ENCODE measurements around the gene MYO19.
"Not testable (repeated sequence)": the region's sequence is repeated elsewhere in the genome, so short reads cannot be mapped to it uniquely, and the experiment has no call there.

Gene MYO19

DNA sequence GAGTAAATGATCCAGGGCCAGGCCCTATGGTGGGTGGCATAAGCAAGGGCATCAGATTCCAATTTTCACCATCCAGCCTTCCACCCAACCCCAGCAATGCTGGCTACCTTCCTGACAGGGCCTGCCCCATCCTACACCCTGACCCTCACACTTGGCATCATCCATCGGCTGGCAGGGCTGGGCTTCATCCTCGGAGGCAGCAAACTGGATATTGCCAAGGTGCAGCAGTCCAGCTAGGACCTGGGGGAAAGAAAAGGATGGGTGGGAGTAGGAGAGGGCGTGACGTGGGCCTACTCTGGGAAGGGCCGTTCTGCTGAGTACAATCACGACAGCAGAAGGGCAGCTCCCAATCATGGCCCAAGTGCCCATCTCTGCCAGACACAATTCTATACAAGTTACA lies 23.5 kb downstream of the MYO19 start:
- Histone ChIP-seq H3K27me3 (ENCODE audit: control insufficient read depth in 1 of 2, insufficient read depth in 2 of 2, low read length in 2 of 2) (no peaks in the 10 kb centered on the region), H3K36me3 (ENCODE audit: control insufficient read depth in 1 of 2, insufficient read depth in 2 of 2, low read length in 2 of 2) (peaks cover 12 to 84% of the 10 kb centered on the region in 2 donors), H3K9me3 (ENCODE audit: control insufficient read depth in 1 of 2, low read length in 2 of 2) (no peaks in the 10 kb centered on the region)

DNA sequence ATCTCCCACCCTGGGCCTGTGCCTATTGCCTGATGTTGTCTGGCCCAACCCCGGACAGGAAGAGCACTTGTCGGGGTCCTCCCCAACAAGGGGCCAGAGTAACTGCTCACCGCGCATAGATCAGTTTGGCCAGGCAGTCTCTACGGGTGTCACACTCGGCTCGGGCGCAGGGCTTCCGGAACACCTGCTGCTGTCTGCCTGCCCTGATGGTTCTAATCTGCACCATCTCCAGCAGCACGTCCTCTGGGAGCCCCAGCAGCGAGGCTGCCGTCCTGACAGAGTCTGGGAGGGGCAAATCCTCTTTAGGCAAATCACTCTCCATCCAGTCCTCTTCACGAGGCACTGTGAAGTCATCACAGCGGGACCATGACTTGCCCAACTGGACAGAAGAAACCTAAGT lies 24.0 kb downstream of the MYO19 start:
- Histone ChIP-seq H3K36me3 (ENCODE audit: control insufficient read depth in 1 of 2, insufficient read depth in 2 of 2, low read length in 2 of 2) (peaks cover 16 to 86% of the 10 kb centered on the region in 2 donors), H3K4me3 (ENCODE audit: low read depth in 1 of 2, low read length in 2 of 2) (no peak overlapping the region), H3K27ac (ENCODE audit: low read depth, low read length) (no peak overlapping the region)

More for the DNA sequence above, 23.5 kb downstream of the MYO19 start:
- Histone ChIP-seq H3K4me1 (ENCODE audit: control insufficient read depth in 1 of 2, insufficient read depth in 2 of 2, low read length in 2 of 2) (no peaks in the 10 kb centered on the region), H3K4me3 (ENCODE audit: low read depth in 1 of 2, low read length in 2 of 2) (no peak overlapping the region), H3K27ac (ENCODE audit: low read depth, low read length) (no peak overlapping the region), H3K9ac (ENCODE audit: low read depth in 1 of 2, low read length in 2 of 2) (no peak overlapping the region)

GRCh38 chr17:36509272-36509985 lies 25.2 kb downstream of the MYO19 start:
- Histone ChIP-seq H3K27me3 (ENCODE audit: control insufficient read depth in 1 of 2, insufficient read depth in 2 of 2, low read length in 2 of 2) (no peaks in the 10 kb centered on the region), H3K27ac (ENCODE audit: low read depth, low read length) (no peak overlapping the region), H3K9me3 (ENCODE audit: control insufficient read depth in 1 of 2, low read length in 2 of 2) (no peaks in the 10 kb centered on the region), H3K4me1 (ENCODE audit: control insufficient read depth in 1 of 2, insufficient read depth in 2 of 2, low read length in 2 of 2) (no peaks in the 10 kb centered on the region), H3K9ac (ENCODE audit: low read depth in 1 of 2, low read length in 2 of 2) (no peak overlapping the region), H3K36me3 (ENCODE audit: control insufficient read depth in 1 of 2, insufficient read depth in 2 of 2, low read length in 2 of 2) (peaks cover 21 to 85% of the 10 kb centered on the region in 2 donors), H3K4me3 (ENCODE audit: low read depth in 1 of 2, low read length in 2 of 2) (no peak overlapping the region)

More for the DNA sequence above, 24.0 kb downstream of the MYO19 start:
- Histone ChIP-seq H3K4me1 (ENCODE audit: control insufficient read depth in 1 of 2, insufficient read depth in 2 of 2, low read length in 2 of 2) (no peaks in the 10 kb centered on the region), H3K9ac (ENCODE audit: low read depth in 1 of 2, low read length in 2 of 2) (no peak overlapping the region), H3K27me3 (ENCODE audit: control insufficient read depth in 1 of 2, insufficient read depth in 2 of 2, low read length in 2 of 2) (no peaks in the 10 kb centered on the region), H3K9me3 (ENCODE audit: control insufficient read depth in 1 of 2, low read length in 2 of 2) (no peaks in the 10 kb centered on the region)

GRCh38 chr17:36508439-36508838 lies 26.2 kb downstream of the MYO19 start:
- H3K9me3 ChIP-seq (ENCODE audit: control insufficient read depth in 1 of 2, low read length in 2 of 2); H3K4me3 ChIP-seq (ENCODE audit: low read depth in 1 of 2, low read length in 2 of 2); H3K27ac ChIP-seq (ENCODE audit: low read depth, low read length); H3K4me1 ChIP-seq (ENCODE audit: control insufficient read depth in 1 of 2, insufficient read depth in 2 of 2, low read length in 2 of 2); H3K9ac ChIP-seq (ENCODE audit: low read depth in 1 of 2, low read length in 2 of 2); H3K27me3 ChIP-seq (ENCODE audit: control insufficient read depth in 1 of 2, insufficient read depth in 2 of 2, low read length in 2 of 2): not testable (repeated sequence)
- H3K36me3 ChIP-seq (ENCODE audit: control insufficient read depth in 1 of 2, insufficient read depth in 2 of 2, low read length in 2 of 2) = peaks cover 21 to 89% of the 10 kb centered on the region in 2 donors

DNA sequence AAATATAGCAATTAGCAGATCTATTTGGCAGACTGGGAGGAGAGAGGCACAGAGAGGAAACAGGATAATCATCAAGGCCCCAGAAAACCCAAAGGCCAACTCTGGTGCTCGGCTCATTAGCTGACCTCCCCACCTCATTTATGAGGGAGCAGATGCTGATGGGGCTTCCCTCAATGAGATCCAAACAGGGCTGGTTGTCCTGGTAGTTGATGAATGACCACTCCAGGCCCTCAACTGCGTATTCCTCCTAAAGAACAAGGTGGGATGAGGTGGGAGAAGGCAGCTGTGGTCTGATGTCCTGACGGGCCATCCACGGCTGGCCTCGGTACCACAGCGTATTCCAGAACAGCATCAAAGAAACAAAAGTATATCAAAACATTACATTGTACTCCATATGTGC lies 27.4 kb downstream of the MYO19 start:
- no peaks in the 10 kb centered on the region for H3K4me1 ChIP-seq (ENCODE audit: control insufficient read depth in 1 of 2, insufficient read depth in 2 of 2, low read length in 2 of 2)
- H3K27me3 ChIP-seq (ENCODE audit: control insufficient read depth in 1 of 2, insufficient read depth in 2 of 2, low read length in 2 of 2) = no peaks in the 10 kb centered on the region
- H3K9me3 ChIP-seq (ENCODE audit: control insufficient read depth in 1 of 2, low read length in 2 of 2) = no peaks in the 10 kb centered on the region
- peaks cover 21 to 87% of the 10 kb centered on the region in 2 donors for H3K36me3 ChIP-seq (ENCODE audit: control insufficient read depth in 1 of 2, insufficient read depth in 2 of 2, low read length in 2 of 2)
- no peak overlapping the region for H3K4me3 ChIP-seq (ENCODE audit: low read depth in 1 of 2, low read length in 2 of 2)
- no peak overlapping the region for H3K27ac ChIP-seq (ENCODE audit: low read depth, low read length)
- no peak overlapping the region for H3K9ac ChIP-seq (ENCODE audit: low read depth in 1 of 2, low read length in 2 of 2)

DNA sequence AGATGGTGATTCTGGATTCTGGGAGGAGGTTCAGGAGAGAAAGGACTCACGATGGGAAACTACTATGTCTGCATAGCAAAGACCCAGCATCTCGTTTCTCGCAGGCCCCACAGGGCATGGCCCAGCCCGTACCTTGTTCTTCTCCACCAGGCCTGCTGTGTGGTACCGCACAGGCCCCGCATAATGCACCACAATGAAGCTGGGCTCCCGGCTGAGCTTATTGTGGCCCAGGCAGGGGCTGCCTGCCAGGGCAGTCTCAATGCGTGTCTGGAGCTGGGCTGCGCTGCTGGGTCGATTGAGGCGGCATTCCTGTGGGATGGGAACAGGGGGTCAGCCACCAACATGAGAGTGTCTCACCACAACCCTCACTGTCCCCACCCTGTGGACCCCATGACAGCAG lies 27.8 kb downstream of the MYO19 start:
- no peaks in the 10 kb centered on the region for H3K9me3 ChIP-seq (ENCODE audit: control insufficient read depth in 1 of 2, low read length in 2 of 2)
- H3K27ac ChIP-seq (ENCODE audit: low read depth, low read length) = no peak overlapping the region
- H3K4me1 ChIP-seq (ENCODE audit: control insufficient read depth in 1 of 2, insufficient read depth in 2 of 2, low read length in 2 of 2) = no peaks in the 10 kb centered on the region
- H3K4me3 ChIP-seq (ENCODE audit: low read depth in 1 of 2, low read length in 2 of 2) = no peak overlapping the region
- H3K9ac ChIP-seq (ENCODE audit: low read depth in 1 of 2, low read length in 2 of 2) = no peak overlapping the region
- H3K27me3 ChIP-seq (ENCODE audit: control insufficient read depth in 1 of 2, insufficient read depth in 2 of 2, low read length in 2 of 2) = no peaks in the 10 kb centered on the region
- H3K36me3 ChIP-seq (ENCODE audit: control insufficient read depth in 1 of 2, insufficient read depth in 2 of 2, low read length in 2 of 2) = peaks cover 21 to 89% of the 10 kb centered on the region in 2 donors

GRCh38 chr17:36506249-36506826 lies 28.3 kb downstream of the MYO19 start:
- H3K36me3 ChIP-seq (ENCODE audit: control insufficient read depth in 1 of 2, insufficient read depth in 2 of 2, low read length in 2 of 2) = peaks cover 22 to 87% of the 10 kb centered on the region in 2 donors
- H3K27ac ChIP-seq (ENCODE audit: low read depth, low read length) = no peak overlapping the region
- H3K4me3 ChIP-seq (ENCODE audit: low read depth in 1 of 2, low read length in 2 of 2) = no peak overlapping the region
- no peak overlapping the region for H3K9ac ChIP-seq (ENCODE audit: low read depth in 1 of 2, low read length in 2 of 2)
- no peaks in the 10 kb centered on the region for H3K27me3 ChIP-seq (ENCODE audit: control insufficient read depth in 1 of 2, insufficient read depth in 2 of 2, low read length in 2 of 2)
- H3K9me3 ChIP-seq (ENCODE audit: control insufficient read depth in 1 of 2, low read length in 2 of 2) = no peaks in the 10 kb centered on the region
- H3K4me1 ChIP-seq (ENCODE audit: control insufficient read depth in 1 of 2, insufficient read depth in 2 of 2, low read length in 2 of 2) = no peaks in the 10 kb centered on the region

DNA sequence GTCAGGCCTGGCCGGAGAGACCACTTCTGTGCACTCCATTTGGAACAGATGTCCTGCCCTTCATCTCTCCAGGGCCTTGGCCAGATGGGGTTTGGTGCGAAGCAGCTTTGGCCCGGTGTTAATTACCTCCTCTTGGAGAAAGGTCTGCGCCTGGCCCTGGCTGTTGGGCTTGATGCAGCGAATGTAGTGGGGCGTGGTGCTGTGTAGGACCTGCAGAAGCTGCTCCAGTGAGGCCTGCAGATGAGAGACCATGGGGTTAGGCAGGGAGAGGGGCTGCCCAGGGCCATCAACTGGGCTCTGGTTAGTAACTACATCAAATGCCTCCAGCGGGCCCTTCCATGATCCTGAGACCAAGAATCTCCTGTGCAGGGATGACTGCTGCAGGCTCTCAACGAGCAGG lies 29.5 kb downstream of the MYO19 start:
- no peaks in the 10 kb centered on the region for H3K9me3 ChIP-seq (ENCODE audit: control insufficient read depth in 1 of 2, low read length in 2 of 2)
- H3K27ac ChIP-seq (ENCODE audit: low read depth, low read length) = no peak overlapping the region
- H3K27me3 ChIP-seq (ENCODE audit: control insufficient read depth in 1 of 2, insufficient read depth in 2 of 2, low read length in 2 of 2) = no peaks in the 10 kb centered on the region
- peaks cover 19 to 84% of the 10 kb centered on the region in 2 donors for H3K36me3 ChIP-seq (ENCODE audit: control insufficient read depth in 1 of 2, insufficient read depth in 2 of 2, low read length in 2 of 2)
- H3K4me1 ChIP-seq (ENCODE audit: control insufficient read depth in 1 of 2, insufficient read depth in 2 of 2, low read length in 2 of 2) = no peaks in the 10 kb centered on the region
- no peak overlapping the region for H3K4me3 ChIP-seq (ENCODE audit: low read depth in 1 of 2, low read length in 2 of 2)
- no peak overlapping the region for H3K9ac ChIP-seq (ENCODE audit: low read depth in 1 of 2, low read length in 2 of 2)

DNA sequence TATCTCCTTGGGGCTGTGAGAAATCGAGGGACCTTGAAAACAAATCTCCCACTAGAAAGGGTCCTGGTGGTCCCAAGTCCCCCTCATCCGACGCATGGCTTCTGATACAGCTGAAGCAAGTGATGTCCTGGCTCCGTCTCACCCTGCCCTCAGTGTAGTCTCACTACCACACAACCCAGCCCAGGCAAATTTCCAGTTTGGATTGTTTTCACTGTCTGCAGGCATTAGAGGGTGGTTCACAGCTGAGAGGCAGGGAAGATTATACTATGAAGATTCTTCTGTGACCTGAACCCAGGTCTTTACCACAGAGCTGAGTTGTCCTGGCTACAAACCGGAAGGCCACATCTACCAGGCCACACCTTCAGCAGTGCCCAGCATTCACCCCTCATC lies 30.5 kb downstream of the MYO19 start:
- Histone ChIP-seq H3K9ac (ENCODE audit: low read depth in 1 of 2, low read length in 2 of 2) (no peak overlapping the region), H3K4me3 (ENCODE audit: low read depth in 1 of 2, low read length in 2 of 2) (no peak overlapping the region), H3K36me3 (ENCODE audit: control insufficient read depth in 1 of 2, insufficient read depth in 2 of 2, low read length in 2 of 2) (peaks cover 19 to 77% of the 10 kb centered on the region in 2 donors), H3K4me1 (ENCODE audit: control insufficient read depth in 1 of 2, insufficient read depth in 2 of 2, low read length in 2 of 2) (no peaks in the 10 kb centered on the region), H3K27ac (ENCODE audit: low read depth, low read length) (no peak overlapping the region), H3K9me3 (ENCODE audit: control insufficient read depth in 1 of 2, low read length in 2 of 2) (no peaks in the 10 kb centered on the region), H3K27me3 (ENCODE audit: control insufficient read depth in 1 of 2, insufficient read depth in 2 of 2, low read length in 2 of 2) (no peaks in the 10 kb centered on the region)

DNA sequence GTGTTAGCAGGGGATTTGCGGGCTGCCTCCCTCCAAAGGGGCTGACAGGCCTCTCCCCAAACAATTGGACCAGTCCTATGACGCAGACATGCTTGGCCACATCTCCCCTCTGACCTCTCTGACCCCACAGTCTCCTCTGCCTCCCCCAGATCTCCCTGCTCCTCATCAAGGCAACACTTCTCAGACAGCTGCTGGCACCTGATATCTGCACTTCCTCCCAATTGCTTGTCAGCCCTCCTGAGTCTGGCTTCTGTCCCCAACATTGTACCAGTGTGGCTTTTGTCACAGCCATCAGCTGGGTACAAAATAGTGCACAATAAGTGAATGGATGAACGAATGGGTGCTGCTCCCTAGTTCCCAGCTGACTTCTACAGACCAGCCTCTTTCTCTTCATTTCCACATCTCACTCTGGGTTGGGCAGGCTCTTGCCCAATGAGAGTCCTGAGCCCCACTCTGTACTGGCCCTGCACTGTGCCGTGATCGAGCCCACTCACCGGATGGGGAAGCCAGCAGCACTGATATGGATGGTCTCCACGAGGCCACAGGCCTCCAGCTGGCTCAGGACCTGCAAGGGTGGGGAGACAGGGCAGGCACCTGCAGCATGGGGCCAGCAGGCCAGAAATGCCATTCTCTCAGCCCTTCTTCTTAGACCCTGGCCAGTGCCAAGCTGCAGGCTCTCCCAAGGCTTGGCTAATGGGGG lies 31.1 kb downstream of the MYO19 start:
- H3K9ac ChIP-seq (ENCODE audit: low read depth in 1 of 2, low read length in 2 of 2) = no peak overlapping the region
- no peak overlapping the region for H3K4me3 ChIP-seq (ENCODE audit: low read depth in 1 of 2, low read length in 2 of 2)
- no peaks in the 10 kb centered on the region for H3K27me3 ChIP-seq (ENCODE audit: control insufficient read depth in 1 of 2, insufficient read depth in 2 of 2, low read length in 2 of 2)
- H3K36me3 ChIP-seq (ENCODE audit: control insufficient read depth in 1 of 2, insufficient read depth in 2 of 2, low read length in 2 of 2) = peaks cover 23 to 77% of the 10 kb centered on the region in 2 donors
- H3K4me1 ChIP-seq (ENCODE audit: control insufficient read depth in 1 of 2, insufficient read depth in 2 of 2, low read length in 2 of 2) = no peaks in the 10 kb centered on the region
- H3K27ac ChIP-seq (ENCODE audit: low read depth, low read length) = no peak overlapping the region
- H3K9me3 ChIP-seq (ENCODE audit: control insufficient read depth in 1 of 2, low read length in 2 of 2) = no peaks in the 10 kb centered on the region
